Dermis blood vessel endothelial cell (primary cell): ENCODE measurements around the gene IFT52. TPM values are rescaled to one million over a fixed set of nuclear protein-coding genes. Genes with fewer than 3 reads are reported as not detected.
"Not testable (repeated sequence)": the region's sequence is repeated elsewhere in the genome, so short reads cannot be mapped to it uniquely, and the experiment has no call there.

Source experiments
- DNase-seq: peaks from one replicate; pipeline ENCODE4 v3.0.0; 2010
- total RNA-seq: library from RNA; depleted of rRNA; stranded (reverse); fragments of >200 nt; gene quantifications from 2 replicates; pipeline ENCODE4 v1.2.3, GENCODE V29; 2014

Gene IFT52
- total RNA-seq, 1 donor from 2014 or later = 23.0 TPM

GRCh38 chr20:43568706-43569105 is 22.0 kb upstream of the IFT52 start:
- DNase-seq = no peak

GRCh38 chr20:43569282-43569681 is 21.5 kb upstream of the IFT52 start:
- no peak for DNase-seq

DNA sequence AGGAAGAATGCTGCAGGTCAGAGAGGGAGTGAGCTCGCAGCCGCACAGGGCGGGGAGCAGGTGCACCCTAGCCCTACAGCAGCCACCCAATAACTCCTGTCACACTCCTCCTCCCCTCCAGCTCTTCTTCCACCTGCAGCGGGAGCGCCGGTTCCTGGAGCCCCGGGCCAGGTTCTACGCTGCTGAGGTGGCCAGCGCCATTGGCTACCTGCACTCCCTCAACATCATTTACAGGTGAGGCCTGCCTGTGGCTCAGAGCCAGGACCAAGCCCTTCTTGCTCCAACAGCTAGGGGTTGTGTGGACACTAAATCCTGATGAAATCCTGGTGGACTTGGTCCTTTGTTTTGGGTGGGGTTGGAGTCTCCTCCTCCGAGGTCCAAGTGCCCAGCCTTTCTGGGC is 20.2 kb upstream of the IFT52 start:
- DNase-seq = no peak

- DNase-seq = no peak
Observed at GRCh38 chr20:43571310-43571709, 19.4 kb upstream of the IFT52 start.

- no peak for DNase-seq
Observed at GRCh38 chr20:43571771-43572170, 19.0 kb upstream of the IFT52 start.

DNA sequence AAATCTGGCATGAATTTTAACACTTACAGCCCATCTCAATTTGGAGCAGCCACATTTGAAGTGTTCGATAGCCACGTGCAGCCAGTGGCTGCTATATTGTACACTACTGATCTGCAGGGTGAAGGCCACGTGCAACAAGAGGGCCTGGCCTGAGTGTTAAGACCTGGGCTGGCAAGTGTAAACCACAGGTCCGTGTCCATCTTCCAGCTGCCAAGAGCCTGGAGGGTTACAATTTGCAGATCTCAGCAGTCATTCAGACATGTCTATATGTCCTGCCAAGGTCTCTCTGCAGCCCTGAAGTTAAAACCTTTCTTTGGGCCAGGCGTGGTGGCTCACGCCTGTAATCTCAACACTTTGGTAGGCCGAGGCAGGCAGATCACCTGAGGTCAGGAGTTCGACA is 17.8 kb upstream of the IFT52 start:
- no peak for DNase-seq

DNA sequence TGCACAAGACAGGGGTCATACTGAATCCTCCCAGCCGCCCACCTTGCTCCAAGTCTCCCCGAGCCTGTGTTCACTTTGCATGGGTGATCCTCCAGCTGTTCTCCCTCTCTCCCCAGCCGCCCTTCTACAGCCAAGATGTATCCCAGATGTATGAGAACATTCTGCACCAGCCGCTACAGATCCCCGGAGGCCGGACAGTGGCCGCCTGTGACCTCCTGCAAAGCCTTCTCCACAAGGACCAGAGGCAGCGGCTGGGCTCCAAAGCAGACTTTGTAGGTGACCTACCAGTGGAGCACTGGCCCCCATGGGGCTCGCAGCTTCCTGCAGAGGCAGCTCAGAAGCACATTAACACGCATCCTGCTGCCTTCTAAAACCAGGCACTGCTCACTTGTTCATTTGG is 14.6 kb upstream of the IFT52 start:
- no peak for DNase-seq

DNA sequence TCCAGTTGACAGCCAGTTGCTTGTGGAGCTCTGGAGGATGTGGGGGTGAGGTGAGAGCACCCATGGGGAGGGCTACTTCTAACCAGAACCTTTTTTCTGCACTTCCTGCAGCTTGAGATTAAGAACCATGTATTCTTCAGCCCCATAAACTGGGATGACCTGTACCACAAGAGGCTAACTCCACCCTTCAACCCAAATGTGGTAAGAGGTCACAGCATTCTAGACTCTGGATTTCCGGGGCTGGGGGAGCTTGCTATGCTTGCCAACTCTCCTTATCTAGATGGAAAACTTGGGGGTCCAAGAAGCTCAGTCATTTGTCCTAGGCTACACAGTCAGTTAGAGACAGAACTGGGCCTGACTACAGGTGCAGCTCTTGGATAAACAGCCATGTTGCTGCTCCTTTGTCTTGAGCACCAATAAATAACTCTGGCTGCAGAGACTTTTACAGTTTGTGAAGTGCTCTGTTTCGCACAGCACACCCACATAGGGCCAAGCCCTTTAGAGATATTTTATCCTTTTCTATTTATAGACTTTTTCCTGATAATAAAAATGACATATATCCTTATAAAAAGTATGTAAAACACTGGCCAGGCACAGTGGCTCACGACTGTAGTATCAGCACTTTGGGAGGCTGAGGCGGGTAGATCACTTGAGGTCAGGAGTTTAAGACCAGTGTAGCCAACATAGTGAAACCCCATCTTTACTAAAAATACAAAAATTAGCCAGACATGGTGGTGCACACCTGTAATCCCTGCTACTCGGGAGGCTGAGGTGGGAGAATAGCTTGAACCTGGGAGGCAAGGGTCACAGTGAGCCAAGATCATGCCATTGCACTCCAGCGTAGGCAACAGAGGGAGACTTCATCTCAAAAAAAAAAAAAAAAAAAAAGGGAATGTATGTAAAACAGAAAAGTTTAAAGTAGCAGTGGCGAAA is 10.6 kb upstream of the IFT52 start:
- no peak for DNase-seq

GRCh38 chr20:43583133-43583864 is 7.4 kb upstream of the IFT52 start:
- no peak for DNase-seq

DNA sequence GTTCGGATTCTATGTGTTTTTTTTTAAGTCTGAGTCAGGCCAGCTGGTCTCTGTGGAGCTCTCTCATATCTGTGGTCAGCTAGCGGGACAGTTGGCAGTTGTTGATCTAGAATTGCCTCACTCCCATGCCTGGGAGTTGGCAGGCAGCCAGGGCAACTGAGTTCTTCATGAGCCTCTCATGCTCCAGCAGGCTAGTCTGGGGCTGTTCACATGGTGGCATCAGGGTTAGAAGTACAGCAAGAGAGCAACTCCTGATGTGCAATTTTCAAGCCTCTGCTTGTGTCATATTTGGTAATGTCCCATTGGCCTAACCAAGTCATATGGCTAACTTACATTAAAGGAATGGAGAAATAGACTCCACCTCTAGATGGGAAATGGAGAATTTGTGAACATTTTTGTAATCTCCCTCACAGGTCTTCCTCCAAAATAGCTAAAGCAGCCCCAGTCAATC is 6.7 kb upstream of the IFT52 start:
- DNase-seq = no peak

GRCh38 chr20:43584448-43585136 is 6.1 kb upstream of the IFT52 start:
- no peak for DNase-seq

GRCh38 chr20:43586641-43587040 is 4.1 kb upstream of the IFT52 start:
- DNase-seq = no peak

DNA sequence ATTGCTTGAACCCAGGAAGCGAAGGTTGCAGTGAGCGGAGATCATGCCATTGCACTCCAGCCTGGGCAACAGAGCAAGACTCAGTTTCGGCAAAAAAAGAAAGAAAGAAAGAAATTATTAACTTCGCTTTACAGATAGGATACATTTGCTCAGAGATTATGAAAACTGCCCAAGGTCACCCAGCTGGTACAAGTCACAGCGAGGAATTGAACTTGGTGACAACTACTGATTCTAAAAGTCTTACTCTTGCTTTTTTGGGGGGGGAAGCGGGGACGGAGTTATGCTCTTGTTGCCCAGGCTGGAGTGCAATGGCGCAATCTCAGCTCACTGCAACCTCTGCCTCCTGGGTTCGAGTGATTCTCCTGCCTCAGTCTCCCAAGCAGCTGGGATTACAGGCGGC is 2.2 kb upstream of the IFT52 start:
- not testable (repeated sequence) for DNase-seq

- DNase-seq = peak; percentile 29
Observed at GRCh38 chr20:43590036-43590391, 723 bp upstream of the IFT52 start.

- DNase-seq = not testable (repeated sequence)
Observed at GRCh38 chr20:43601960-43602359, 11.2 kb downstream of the IFT52 start.

DNA sequence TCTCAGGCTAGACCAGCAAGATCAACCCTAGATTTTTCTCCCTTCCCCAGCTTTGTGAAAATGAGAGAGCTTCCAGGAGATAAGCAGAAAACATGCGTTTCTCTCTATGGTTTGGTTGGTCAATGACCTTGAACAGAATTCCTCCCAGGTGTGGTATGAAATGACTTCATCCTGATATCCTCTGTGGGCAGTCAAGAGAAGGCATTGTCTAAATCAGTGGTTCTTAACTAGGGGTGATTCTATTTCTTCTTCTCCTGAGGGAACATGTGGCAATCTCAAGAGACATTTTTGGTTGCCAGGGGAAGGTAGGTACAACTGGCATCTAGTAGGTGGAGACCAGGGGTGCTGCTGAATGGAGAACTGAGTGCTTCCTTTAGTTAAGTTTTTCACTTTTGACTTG is 12.4 kb downstream of the IFT52 start:
- DNase-seq = peak; percentile 7

- no peak for DNase-seq
Observed at GRCh38 chr20:43605715-43606114, 15.0 kb downstream of the IFT52 start.

GRCh38 chr20:43607278-43607677 is 16.5 kb downstream of the IFT52 start:
- not testable (repeated sequence) for DNase-seq

- no peak for DNase-seq
Observed at GRCh38 chr20:43631598-43631997, 40.9 kb downstream of the IFT52 start.

GRCh38 chr20:43636429-43636828 is 45.7 kb downstream of the IFT52 start:
- DNase-seq = no peak

DNA sequence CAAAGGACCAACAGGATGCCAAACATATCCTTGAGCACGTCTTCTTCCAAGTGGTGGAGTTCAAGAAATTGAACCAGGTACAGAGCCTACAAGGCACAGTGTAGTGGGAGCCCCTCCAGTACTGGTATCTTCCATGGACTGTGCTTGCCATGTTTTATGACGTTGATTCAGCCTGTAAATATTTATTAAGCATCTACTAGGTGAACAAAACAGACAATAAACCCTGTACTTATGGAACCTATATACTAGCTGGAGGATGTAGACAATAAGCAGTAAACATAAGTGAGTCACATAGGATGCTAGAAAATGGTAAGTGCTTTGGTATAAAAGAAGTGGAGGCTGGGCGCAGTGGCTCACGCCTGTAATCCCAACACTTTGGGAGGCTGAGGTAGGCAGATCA is 51.8 kb downstream of the IFT52 start:
- DNase-seq = no peak

DNA sequence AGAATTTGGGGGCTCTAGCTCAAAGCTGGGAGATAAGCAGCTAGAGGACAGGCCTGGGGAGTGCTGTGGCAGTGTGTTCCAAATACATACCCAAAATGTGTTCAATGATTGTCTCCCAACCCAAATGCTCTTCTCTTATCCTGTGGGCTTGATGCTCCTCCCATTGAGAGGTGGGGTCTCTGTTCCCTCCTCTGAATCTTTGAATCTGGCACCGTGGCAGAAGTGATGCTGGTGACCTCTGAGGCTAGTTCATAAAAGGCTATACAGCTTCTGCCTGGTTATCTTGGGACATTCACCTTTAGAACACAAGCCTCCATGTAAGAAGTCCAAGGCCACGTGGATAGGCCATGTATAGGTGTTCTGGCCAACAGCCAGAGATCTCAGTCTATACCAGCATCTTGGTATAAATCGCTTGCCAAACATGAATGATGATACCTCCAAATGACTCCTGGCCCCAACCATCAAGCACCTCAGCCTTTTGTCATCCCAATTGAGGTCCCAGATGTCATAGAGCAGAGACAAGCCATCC is 60.3 kb downstream of the IFT52 start:
- no peak for DNase-seq

GRCh38 chr20:43651650-43652184 is 61.0 kb downstream of the IFT52 start:
- not testable (repeated sequence) for DNase-seq
